ENCODE results near the gene UBE2C. TPM values are rescaled to one million over a fixed set of nuclear protein-coding genes. Genes with fewer than 3 reads are reported as not detected.

UBE2C gene
- total RNA-seq, 1 donor from 2014 or later = 1.1 TPM

DNA sequence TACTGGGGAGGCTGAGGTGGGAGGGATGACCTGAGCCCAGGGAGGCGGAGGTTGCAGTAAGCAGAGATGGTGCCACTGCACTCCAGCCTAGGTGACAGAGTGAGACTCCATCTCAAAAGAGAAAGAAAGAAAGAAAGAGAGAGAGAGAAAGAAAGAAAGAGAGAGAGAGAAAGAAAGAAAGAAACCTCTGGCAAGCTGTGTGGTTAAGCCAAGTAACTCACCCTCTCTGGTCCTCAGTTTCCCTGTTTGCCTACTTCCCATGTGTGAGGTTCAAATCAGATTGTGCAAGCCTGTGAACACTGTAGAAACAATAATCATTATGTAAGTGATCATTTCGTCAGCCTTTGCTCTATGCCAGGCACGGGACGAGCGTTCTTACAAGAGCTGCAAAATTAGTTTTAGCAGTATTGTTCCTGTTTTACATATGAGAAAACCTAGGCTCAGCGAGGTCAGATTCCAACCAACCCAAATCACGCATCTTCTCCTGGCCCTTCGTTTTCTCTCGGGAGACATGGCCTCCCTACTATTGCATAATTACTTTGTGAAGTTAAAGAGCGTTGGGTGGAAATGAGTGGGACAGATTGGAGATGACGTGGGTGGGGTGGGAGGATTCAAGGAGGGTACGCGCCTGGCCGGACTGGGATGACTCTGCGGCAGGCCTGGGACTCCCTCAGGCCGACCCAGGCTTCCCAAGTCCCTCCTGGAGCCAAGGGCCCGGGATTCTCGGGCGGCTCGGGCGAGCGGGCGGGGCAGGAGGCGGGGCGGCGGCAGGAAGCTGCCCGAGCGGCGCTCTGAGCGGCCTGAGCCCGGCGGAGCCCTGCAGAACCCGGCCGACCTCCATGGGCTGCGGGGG is 20.8 kb downstream of the UBE2C start, which contains the start of gene SNX21:
SNX21 (plus strand) TSS at position 770 of the 853 bp plus-strand sequence. CDS start 121 bp downstream, outside the sequence.
- peak; percentile 83 for DNase-seq (ENCODE audit: low spot score)

DNA sequence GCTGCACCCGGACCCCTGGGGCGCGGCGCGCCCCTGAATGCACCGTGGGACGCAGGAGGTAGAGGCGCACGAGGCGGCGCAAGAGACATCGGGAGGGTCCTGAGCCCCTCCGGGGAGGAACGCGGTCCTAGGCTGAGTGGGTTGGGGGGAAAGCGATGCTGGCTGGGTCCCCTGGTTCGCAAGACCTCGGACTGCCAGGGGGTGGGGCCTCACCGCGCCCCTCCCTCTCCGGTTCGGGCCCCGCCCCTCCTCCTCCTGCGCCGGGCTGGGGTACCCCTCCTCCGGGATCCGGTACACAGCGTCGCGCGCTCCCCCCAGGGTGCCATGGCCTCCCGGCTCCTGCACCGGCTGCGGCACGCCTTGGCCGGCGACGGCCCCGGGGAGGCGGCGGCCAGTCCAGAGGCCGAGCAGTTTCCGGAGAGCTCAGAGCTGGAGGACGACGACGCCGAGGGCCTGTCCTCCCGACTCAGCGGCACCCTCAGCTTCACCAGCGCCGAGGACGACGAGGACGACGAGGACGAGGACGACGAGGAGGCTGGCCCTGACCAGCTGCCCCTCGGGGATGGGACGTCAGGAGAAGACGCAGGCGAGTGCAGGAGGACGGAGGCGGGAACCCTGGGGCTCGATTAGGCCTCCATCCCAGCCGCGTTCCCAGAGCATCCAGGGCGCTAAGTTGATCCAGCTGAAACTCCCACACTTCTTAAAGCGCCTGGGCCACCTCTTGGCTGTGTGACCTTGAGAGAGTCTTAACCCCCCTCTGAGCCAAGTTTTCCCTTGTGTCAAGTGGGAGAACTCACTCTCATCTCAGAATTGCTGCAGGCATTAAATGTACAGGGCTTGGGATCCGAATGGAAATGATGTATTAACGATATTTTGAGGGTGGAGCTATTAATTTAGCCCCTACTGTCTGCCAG is 21.7 kb downstream of the UBE2C start:
- peak; percentile 76 for DNase-seq (ENCODE audit: low spot score)

DNA sequence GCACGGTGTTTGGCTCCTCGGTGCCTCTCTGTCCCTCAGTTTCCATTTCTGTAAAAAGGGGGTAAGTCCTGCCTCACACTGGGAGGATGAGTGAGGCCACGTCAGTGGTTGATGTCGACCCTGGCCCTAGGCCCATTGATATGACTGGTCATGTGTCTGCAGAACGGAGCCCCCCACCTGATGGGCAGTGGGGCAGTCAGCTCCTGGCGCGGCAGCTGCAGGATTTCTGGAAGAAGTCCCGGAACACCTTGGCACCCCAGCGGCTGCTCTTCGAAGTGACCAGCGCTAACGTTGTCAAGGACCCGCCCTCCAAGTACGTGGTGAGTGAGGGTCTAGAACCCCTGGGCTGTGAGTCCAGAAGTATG is 22.3 kb downstream of the UBE2C start:
- DNase-seq (ENCODE audit: low spot score) = no peak

DNA sequence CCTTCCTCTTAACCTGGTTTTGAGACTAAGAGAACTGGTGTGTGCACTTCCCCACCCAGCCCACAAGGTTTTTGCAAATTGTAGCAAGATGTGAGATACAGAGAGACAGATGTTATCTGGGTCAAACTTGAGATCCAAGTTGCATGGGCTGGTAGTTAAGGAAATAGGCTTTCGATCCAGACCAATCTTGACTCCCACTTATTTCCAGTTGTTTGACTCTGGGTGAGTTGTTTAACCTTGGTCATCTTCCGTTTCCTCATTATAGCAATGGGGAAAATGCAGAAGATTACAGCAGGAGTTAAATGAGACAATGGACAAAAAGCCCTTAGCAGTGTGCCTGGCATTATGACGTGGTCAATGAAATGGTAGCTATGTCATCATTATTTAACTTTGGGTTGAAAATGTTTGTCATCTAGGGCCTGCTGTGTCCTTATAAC is 22.9 kb downstream of the UBE2C start:
- no peak for DNase-seq (ENCODE audit: low spot score)

DNA sequence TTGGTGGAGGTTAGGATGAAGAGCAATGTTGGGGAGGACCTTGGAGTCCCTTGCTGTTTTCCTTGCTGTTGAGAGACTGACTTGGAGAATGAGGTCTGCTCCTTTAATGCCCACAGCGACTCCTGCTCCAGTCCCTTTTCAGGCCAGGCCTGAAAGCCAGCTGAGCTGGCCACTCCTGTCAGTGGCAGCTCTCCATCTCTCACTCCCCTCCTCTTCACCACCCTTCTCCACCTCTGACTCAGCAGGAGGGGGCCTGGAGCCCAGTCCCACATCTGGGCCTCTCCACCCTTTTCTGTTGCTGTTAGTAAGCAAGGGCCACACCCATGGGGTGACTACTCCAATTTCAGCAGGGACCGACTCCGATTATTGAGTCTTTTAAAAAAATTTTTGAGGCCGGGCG is 23.4 kb downstream of the UBE2C start:
- DNase-seq (ENCODE audit: low spot score) = no peak

DNA sequence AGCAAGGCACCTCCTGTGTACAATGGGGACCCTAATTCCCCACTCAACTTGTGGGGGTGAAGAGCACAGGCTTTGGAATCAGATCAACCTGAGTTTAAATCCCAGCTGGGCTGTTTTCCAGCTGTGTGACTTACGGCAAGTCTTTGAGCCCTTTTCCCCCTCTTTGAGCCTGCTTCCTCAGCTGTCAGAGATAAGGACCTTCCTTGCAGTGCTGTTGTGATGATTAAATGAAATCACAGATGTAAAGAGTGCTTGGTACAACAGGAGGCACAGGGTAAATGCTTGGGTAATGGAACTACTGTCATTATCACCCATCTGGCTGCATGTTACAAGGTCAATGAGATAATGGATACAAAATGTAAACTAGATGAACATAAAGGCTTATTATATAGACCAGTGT is 24.4 kb downstream of the UBE2C start:
- DNase-seq (ENCODE audit: low spot score) = no peak

DNA sequence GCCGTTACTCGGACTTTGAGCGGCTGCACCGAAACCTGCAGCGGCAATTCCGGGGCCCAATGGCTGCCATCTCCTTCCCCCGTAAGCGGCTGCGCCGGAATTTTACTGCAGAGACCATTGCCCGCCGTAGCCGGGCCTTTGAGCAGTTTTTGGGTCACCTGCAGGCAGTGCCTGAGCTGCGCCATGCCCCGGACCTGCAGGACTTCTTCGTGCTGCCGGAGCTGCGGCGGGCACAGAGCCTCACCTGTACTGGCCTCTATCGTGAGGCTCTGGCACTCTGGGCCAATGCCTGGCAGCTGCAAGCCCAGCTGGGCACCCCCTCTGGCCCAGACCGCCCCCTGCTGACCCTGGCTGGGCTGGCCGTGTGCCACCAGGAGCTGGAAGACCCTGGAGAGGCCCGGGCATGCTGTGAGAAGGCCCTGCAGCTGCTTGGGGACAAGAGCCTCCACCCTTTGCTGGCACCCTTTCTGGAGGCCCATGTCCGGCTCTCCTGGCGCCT is 28.3 kb downstream of the UBE2C start:
- no peak for DNase-seq (ENCODE audit: low spot score)

DNA sequence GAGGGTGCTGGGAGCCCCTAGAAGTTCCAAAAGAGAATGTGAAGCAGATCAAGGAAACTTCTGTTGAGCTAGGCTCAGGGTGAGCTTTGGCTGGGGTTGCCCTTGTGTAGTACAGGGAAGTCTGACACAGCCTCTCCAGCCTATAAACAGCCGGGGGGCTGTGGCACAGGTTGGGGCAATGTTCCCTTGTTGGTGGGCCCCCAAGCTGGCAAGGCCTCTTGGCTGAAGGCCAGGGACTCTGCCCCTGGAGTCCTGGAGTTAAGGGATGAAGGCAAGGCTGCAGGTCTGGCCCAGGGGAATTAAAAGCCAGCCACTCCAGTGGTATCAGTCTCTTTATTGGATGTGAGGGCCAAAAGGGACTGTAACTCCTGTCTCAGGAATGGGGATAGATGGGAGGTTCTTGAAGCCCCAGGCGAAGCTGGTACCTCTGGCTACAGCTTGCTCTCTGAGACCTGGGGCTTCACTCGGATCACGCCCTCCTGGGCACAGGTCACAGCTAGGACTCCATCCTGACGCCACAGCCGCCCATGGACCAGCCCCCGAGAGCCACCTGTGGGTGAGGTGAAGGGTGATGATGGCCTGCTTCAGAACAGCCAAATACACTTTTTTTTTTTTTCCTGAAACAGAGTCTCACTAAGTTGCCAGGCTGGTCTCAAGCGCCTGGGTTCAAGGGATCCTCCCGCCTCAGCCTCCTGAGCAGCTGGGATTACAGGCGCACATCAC is 29.1 kb downstream of the UBE2C start:
- no peak for DNase-seq (ENCODE audit: low spot score)

DNA sequence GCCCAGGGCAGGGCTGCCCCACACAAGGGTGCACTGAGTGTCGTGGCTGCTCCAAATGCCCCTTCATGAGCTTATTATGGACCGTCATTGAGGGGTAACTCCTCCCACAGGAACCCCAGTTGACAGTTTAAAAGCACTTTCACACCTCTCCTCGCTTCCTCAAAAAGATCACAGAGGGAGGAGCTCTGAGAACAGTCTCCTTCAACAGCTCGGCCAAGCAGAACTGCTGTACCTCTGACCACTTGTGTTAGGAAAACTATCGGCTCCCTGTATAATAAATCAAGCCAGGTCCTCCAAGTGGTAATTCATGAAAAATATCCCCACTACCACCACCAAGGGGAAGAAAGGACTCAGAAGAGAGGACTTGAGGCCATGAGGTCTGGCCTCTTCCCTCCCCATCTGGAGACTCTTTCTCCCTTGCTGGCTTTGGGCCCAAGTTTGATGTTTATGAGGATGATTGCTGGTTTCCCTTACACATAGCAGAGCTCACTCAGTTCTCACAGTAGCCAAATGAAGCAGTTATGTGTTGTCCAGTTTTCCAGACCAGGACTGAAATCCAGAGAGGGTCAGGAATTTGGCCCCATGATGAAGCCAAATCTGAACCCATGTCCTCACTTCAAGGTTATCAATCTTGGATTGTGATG is 29.8 kb downstream of the UBE2C start:
- no peak for DNase-seq (ENCODE audit: low spot score)

DNA sequence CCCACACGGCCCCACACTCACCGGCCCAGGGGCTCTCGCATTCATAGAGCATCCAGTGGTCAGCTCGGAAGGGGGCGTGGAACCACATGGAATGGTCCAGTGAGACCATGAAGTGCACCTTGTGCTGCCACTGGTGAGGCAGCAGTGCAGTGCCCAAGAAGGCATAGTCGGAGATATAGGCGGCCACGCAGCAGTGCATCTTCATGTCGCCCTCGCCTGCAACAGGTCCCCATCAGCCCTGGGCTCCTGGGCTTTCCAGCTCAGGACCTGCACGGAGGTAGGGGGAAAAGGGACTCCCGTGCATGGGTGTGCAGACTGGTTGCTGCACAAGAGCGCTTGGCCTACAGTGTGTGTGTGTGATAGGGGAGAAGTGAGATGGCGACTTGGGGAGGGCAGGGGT is 31.1 kb downstream of the UBE2C start:
- DNase-seq (ENCODE audit: low spot score) = no peak

DNA sequence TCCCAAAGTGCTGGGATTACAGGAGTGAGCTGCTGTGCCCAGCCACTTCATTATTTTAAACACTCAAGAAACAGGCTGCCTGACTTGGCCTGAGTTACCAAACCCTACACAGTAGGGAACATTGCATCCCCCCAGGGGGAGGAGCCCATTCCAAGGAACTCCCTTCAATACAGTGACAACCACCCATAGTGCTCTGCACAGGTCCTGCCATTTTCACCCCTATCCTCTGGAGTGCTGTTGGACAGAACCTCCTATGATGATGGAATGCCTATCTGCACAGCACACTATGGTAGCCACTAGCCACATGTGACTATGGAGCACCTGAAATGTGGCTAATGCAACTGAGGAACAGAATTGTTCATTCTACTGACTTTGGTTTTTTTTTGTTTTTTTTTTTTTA is 33.0 kb downstream of the UBE2C start:
- DNase-seq (ENCODE audit: low spot score) = no peak

DNA sequence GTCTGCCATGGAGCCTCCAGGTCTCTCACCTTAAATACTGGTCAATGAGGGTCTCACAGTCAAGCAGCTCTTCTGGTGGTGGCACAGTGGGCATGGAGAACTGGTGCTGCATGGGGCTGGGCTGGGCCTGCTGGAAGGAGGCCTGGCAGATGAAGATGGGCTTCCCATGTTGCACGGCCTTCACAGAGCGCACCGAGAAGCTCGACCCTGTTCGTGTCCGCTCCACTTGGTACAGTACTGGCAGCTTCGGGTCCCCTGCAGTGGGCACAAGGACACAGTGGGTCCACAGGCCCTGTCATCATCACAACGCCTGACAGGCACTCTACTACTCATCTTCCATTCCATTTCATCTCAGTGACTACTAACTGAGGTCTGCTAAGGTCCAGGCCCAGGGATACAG is 36.0 kb downstream of the UBE2C start:
- DNase-seq (ENCODE audit: low spot score) = no peak

DNA sequence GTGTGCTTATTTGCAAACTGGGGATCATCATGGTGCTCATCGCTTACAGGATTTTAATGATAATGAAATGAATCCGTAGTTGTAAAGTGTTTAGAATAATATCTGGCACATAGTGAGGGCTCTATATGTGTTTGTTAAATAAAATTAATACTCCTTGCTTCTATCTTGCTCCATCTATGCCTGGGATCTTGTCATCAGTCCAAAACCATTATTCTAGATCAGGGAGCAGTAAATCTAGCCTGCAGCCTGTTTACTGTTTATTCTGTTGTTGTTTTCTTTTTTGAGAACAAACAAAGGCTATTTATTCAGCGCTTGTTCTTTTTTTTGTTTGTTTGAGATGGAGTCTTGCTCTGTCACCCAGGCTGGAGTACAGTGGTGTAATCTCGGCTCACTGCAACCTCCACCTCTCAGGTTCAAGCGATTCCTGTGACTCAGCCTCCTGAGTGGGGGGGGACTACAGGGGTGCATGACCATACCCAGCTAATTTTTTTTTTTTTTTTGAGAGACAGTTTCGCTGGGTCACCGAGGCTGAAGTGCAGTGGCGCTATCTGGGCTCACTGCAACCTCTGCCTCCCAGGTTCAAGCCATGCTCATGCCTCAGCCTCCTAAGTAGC is 36.6 kb downstream of the UBE2C start:
- no peak for DNase-seq (ENCODE audit: low spot score)

DNA sequence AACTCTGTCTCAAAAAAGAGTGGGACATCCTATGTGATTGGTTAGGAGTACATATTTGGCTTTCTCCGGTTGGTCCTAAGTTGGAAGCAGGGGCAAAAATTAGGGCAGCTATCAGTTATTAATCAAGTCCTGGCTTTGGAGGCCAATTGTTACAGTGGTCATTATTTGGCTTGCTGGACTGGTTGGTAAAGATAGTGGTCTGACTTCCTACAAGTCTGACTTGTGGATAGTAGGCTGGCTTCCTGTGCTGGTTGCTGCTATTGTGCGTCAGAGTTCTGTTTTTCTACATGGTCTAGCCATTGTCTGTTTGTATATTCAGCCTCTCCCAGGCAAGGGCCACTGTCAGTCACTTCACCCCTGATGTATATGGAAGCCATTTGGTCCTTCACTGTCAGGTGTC is 37.8 kb downstream of the UBE2C start:
- no peak for DNase-seq (ENCODE audit: low spot score)

DNA sequence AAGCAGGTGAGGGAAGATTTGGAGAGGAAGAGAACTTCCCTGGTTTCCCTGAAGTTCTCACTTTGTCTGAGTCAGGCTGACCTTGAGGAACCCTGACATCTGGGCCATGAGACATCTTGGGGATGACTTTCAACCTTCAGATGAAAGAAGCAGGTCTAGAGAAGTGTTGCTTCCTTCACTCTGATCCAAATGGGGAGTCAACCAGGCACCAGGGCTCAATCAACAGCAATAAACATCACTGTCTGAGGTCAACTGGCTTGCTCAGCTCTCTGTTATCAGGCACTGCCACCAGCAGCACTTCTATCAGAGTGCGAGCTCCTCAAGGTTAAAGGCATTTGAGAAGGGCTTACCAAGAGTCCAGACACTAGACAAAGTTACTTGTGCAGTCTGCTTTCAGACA is 38.5 kb downstream of the UBE2C start:
- DNase-seq (ENCODE audit: low spot score) = no peak

DNA sequence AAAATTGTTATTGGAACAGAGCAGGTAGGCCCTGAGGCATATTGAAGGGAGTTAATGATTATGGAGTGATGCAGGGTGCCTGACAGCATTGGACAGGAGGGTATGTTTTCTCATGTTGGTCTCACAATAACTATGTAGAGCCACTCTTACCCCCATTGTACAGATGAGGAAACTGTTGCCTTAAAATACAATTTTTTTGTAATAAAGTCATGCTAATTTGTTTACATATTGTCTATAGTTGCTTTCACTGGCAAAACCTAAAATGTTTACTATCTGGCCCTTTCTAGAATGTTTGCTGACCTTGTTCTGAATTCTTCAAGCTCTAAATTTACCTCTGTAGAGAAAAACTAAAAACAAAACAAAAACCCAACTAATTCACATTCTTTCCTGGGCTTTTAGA is 39.1 kb downstream of the UBE2C start:
- no peak for DNase-seq (ENCODE audit: low spot score)

DNA sequence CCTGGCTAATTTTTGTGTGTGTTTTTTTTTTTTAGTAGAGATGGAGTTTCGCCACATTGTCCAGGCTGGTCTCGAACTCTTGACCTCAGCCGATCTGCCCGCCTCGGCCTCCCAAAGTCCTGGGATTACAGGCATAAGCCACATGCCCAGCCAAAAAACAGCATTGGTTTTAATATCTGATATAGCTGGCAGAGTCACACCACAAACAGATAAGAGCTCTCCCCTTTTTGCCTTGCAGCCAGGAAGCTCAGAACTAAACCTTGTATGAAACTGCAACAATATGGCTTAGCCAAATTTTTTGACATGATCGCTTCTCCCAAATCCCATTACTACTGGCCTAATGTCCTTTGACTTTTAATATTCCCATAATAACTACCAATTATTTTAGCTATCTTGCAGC is 39.9 kb downstream of the UBE2C start:
- no peak for DNase-seq (ENCODE audit: low spot score)

DNA sequence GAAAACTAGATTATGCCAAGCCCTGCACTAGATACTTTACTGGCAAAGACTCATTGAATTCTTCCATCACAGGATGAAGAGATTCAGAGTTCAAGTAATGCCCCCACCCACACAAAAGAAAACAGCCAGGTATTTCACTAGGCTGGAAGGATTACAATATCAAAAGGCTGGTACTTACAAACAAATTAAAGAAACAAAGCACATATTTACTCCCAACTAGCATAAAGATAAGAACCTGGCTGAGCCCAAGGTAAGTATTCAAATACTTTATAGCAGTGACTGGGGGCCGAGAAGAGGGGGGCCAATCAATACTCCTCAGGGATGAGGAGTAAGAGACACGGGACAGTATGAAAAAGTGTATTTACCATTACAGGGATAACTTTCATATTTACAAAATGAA is 41.0 kb downstream of the UBE2C start:
- no peak for DNase-seq (ENCODE audit: low spot score)

DNA sequence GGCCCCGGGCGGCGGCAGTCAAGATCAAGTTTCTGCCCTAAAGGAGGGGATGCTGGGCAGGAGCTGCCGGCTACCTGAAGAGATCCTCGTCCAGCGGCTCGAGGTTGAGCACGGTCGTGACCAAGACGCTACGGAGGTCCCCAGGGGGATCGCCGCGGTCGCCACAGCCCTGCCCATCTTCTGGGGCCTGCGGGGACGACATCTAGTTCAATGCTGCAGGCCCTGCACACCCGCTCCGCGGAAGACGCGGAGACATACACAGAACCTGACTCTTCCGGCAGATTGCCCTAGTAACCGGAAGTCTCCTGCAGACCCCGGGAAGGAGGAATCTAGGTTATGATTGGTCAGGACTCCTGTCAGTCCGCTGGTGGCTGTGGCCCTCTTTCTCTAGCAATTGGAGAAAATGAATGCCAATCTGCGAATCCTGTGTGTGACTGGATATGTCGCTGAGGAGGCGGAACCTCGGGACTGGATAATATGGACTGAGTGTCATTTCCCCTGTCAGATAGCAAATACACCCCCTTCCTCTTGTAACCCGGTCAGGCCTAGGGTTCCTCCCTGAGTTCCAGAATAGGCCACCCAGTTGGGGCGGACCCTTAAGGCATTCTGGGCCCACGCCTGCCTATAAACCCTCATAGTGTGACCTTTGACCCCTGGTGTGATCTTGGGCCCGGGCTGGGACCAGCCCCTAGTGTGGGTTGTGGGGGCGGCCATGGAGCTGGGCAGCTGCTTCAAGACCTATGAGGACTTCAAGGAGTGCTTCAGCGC is 44.9 kb downstream of the UBE2C start, which contains the start of the genes ACOT8 and ZSWIM3:
ACOT8 (minus strand) TSS at position 279 of the 768 bp plus-strand sequence; CDS start at position 202, 77 bp downstream.
ZSWIM3 (plus strand) TSS at position 501 of the 768 bp plus-strand sequence; CDS start at position 713, 212 bp downstream.
- peak; percentile 99 for DNase-seq (ENCODE audit: low spot score)

DNA sequence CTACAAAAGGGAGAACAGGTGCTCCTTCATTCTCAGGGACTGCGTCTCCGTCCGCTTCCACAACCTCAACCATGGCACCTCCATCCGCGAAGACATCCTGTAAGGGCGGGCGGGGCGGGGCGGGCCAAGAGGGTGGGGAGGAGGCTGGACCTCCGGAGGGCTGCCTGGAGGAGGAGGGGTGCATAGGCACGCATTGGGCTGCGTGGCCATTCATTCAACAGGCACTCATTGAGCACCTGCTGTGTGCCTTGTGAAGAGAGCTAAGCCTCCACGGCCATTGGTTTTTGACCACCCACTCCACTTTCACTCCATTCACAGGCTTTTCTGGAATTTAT is 45.4 kb downstream of the UBE2C start:
- no peak for DNase-seq (ENCODE audit: low spot score)
